ENCODE measurements around the gene LCLAT1. TPM values are rescaled to one million over a fixed set of nuclear protein-coding genes. Genes with fewer than 3 reads are reported as not detected.

The LCLAT1 gene
- total and polyA plus RNA-seq, 8 donors, result 2.0 to 15.0 (median 9.8) TPM

DNA sequence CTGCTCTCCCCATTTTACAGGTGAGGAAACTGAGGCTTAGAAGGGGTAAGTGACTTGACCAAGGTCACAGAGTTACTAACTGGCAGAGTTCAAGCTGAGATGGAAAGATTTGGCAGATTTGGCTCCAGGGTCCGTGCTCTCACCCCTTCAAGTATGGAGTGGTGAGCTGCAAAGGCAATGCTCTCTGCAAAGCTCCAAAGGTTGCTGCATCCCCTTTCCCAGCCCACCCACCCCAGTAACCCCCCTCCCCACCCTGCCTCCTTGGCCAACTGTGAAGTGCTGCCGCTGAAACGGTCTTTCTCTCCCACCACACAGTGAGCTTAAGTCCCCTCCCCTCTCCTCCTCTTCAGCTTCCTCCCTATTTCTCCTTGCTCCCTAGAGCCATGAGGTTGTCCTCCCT, 207.4 kb downstream of the LCLAT1 start:
- no peak for DNase-seq
- no peak overlapping the region for H3K4me3 ChIP-seq
- WGBS, 2 donors, result 83 to 94% methylated on average over 3 of the region's 3 CpGs
- H3K9me3 ChIP-seq, result no peaks in the 10 kb centered on the region
- no peaks in the 10 kb centered on the region for H3K27me3 ChIP-seq
- H3K4me1 ChIP-seq, result no peaks in the 10 kb centered on the region
- H3K36me3 ChIP-seq, result no peaks in the 10 kb centered on the region
- no peak for FAIRE-seq
- intact Hi-C loops (cut with DNase I), result no loop called here
- H3K27ac ChIP-seq, result no peak overlapping the region
- ATAC-seq, result no peak
- TF ChIP-seq, protein P1, sequence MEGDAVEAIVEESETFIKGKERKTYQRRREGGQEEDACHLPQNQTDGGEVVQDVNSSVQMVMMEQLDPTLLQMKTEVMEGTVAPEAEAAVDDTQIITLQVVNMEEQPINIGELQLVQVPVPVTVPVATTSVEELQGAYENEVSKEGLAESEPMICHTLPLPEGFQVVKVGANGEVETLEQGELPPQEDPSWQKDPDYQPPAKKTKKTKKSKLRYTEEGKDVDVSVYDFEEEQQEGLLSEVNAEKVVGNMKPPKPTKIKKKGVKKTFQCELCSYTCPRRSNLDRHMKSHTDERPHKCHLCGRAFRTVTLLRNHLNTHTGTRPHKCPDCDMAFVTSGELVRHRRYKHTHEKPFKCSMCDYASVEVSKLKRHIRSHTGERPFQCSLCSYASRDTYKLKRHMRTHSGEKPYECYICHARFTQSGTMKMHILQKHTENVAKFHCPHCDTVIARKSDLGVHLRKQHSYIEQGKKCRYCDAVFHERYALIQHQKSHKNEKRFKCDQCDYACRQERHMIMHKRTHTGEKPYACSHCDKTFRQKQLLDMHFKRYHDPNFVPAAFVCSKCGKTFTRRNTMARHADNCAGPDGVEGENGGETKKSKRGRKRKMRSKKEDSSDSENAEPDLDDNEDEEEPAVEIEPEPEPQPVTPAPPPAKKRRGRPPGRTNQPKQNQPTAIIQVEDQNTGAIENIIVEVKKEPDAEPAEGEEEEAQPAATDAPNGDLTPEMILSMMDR (IDR thresholded peaks at IDR 0.05), result no peak

DNA sequence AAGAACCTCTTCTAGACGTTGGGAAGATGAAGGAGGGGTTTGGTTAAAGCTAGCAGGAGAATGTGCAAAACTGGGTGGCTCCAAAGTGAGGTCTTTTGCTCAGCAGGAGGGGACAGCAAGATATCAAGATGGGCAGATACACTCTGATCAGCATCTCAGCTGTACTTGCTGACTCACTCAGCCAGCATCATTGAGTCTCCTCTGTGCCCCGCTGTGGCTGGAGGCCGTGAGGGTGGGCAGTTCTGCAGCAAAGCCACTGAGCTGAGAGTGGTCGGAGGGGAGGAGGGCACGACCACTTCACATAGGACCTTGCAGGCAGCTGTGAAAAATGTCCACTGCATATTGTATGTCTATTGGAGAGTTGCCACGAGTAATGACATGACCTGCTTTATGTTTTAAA, 208.2 kb downstream of the LCLAT1 start:
- no peak overlapping the region for H3K27ac ChIP-seq
- TF ChIP-seq, protein P1 (IDR thresholded peaks at IDR 0.05), result no peak
- 61 to 62% methylated on average over 6 of the region's 6 CpGs for WGBS, 2 donors
- no peaks in the 10 kb centered on the region for H3K36me3 ChIP-seq
- H3K4me1 ChIP-seq, result no peaks in the 10 kb centered on the region
- H3K9me3 ChIP-seq, result no peaks in the 10 kb centered on the region
- H3K27me3 ChIP-seq, result no peaks in the 10 kb centered on the region
- no peak overlapping the region for H3K4me3 ChIP-seq
- DNase-seq, result no peak
- FAIRE-seq, result no peak
- intact Hi-C loops (cut with DNase I), result no loop called here
- no peak for ATAC-seq

DNA sequence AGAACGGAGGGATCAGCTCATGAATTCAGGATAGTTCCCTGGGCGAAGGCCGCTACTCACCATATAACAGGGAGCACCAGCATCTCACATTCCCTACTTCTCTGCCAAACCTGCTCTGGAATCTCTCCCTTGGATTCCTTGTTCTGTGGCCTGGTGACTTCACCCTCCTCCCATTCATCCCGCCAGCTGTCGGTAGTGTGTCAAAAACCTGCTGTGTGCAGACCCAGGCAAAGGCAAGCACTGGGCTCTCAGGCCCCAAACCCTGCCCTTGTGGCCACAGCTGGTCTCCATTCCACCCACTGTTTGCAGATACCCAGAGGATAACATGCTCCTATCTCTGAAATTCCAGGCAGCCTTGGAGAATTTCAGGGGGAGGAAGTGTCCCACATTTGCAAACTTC, 208.6 kb downstream of the LCLAT1 start:
- no peaks in the 10 kb centered on the region for H3K36me3 ChIP-seq
- intact Hi-C loops (cut with DNase I), result no loop called here
- no peak overlapping the region for H3K4me3 ChIP-seq
- H3K4me1 ChIP-seq, result no peaks in the 10 kb centered on the region
- 75 to 76% methylated on average over 5 of the region's 5 CpGs for WGBS, 2 donors
- no peak for DNase-seq
- TF ChIP-seq, protein P1 (IDR thresholded peaks at IDR 0.05), result no peak
- no peak for FAIRE-seq
- H3K27me3 ChIP-seq, result no peaks in the 10 kb centered on the region
- no peak overlapping the region for H3K27ac ChIP-seq
- no peaks in the 10 kb centered on the region for H3K9me3 ChIP-seq
- no peak for ATAC-seq

DNA sequence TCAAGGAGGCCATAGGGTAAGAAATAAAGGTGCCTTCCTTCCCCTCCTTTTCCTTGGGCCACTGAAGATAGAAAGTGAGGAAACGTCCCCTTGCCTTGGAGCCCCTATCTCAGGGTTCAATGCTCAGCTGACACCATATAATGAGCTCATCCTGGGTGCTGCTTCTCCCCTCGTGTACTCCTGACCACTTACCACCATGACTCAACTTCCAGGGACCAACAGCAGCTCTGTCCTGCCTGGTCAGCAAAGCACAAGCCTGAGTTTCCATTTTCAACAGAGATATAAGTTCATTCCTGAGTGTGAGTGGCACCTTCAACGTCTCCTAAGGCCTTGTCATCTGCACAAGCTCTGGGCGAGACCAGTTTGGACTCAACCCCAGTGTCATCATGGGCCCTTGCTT, 209.0 kb downstream of the LCLAT1 start:
- DNase-seq, result no peak
- no peaks in the 10 kb centered on the region for H3K4me1 ChIP-seq
- FAIRE-seq, result no peak
- no peaks in the 10 kb centered on the region for H3K36me3 ChIP-seq
- TF ChIP-seq, protein P1 (IDR thresholded peaks at IDR 0.05), result no peak
- no peaks in the 10 kb centered on the region for H3K27me3 ChIP-seq
- H3K27ac ChIP-seq, result no peak overlapping the region
- no peak overlapping the region for H3K4me3 ChIP-seq
- 59 to 61% methylated on average over 4 of the region's 4 CpGs for WGBS, 2 donors
- ATAC-seq, result no peak
- no peaks in the 10 kb centered on the region for H3K9me3 ChIP-seq
- intact Hi-C loops (cut with DNase I), result no loop called here

DNA sequence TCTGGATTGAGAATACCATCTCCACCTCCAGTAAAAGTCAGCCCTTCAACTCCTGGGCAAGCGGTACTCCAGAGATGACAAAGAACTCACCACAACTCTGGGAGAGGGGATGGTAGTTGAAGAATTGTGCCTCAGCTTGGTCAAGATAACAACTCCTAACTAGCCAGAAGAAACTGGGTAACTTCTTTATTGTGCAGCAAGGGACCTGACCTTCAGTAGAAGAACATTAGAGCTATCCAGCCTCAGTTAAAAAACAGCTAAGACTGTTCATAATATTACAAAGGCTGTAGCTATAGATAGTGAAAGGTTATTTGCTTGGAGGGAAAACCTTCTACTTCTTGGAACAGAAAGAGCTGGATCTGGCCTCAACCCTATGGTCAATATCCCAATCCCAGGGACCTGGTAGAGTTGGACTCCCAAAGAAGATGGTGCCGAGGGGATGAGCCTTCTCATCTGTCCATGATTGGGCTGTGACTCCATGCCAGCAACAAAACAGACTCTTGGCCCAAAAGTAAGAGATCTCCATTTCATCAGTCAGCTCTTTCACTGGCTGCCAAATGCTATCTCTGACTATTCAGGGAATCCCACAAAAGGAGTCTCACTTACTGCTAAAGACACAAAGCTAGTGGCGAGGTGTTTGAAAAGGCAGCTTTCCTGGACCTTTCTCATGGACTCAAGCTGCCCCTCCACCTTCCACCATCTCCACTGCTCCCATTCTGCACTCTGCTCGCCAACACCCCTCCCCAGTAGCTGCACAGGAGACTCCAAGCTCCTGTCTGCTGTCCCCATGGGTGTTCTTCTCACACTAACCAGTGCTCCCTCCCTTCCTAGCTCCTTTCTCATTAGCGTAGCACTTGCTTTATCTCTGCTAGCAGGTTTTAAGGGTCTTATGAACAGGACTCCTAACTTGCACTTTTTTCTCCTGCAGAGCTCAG, 214.4 kb downstream of the LCLAT1 start:
- no peak for ATAC-seq
- TF ChIP-seq, protein P1 (IDR thresholded peaks at IDR 0.05), result no peak
- Histone ChIP-seq H3K27me3 (no peaks in the 10 kb centered on the region), H3K36me3 (no peaks in the 10 kb centered on the region), H3K4me1 (no peaks in the 10 kb centered on the region), H3K4me3 (no peak overlapping the region), H3K27ac (no peak overlapping the region), H3K9me3 (no peaks in the 10 kb centered on the region)
- intact Hi-C loops (cut with DNase I), result no loop called here
- WGBS, 2 donors, result 77 to 91% methylated on average over 5 of the region's 5 CpGs
- FAIRE-seq, result no peak
- DNase-seq, result no peak

Data from pancreas (tissue), 10 donors.